NCI-H187 treated with DMSO at 0.1 percent for 48 hours (cell line): ENCODE data around the gene NKG7.
"Not testable (repeated sequence)": the region's sequence is repeated elsewhere in the genome, so short reads cannot be mapped to it uniquely, and the experiment has no call there.

ENCODE experiments used
- DNase-seq: peaks from one replicate; lab custom pipeline; 2025; lab: John Stamatoyannopoulos, UW

NKG7 gene, protein sequence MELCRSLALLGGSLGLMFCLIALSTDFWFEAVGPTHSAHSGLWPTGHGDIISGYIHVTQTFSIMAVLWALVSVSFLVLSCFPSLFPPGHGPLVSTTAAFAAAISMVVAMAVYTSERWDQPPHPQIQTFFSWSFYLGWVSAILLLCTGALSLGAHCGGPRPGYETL

DNA sequence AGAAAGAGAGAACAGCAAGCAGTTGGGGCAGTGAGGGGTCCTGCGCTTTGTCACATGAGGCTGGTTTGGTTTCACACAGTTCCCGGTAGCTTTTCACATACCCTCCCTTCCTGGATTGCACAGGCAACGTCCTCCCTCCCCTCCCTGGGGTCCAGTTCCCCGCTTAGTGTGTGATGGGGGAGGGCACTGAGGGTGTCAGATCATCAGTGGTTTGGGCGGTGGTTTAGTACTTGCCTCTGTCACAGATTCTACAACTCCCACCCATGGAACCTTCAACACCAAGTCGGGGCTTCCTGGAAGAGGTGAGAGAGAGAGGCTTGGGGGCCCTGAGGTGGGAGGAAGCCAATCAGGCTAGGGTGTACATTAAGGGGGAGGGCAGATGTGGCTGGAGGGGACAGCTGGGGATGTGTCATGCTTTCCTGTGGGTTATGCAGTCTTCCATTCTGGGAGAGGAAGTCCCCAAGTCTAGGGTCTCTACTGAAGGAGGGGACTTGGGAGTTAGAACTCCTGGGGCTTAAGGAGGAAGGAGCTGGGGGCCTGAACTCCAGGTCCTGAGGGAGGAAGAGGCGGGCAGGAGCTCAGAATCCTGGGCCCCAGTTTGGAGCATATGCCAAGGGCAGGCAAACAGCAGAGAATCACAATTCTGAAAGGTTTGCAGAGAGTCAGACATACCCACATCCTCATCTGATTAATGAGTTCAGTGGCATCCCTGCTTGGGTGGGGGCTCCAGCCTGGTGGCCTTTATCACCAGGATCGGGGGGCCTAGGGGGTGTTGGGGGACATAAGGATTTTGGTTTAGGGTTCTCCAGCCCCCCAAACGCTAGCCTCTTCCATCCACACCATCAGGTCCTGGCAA lies at the start of gene NKG7:
Gene NKG7 (minus strand): TSS at position 6 of the 856 bp plus-strand sequence. CDS start 119 bp downstream, outside the sequence.
- DNase-seq: no peak

DNA sequence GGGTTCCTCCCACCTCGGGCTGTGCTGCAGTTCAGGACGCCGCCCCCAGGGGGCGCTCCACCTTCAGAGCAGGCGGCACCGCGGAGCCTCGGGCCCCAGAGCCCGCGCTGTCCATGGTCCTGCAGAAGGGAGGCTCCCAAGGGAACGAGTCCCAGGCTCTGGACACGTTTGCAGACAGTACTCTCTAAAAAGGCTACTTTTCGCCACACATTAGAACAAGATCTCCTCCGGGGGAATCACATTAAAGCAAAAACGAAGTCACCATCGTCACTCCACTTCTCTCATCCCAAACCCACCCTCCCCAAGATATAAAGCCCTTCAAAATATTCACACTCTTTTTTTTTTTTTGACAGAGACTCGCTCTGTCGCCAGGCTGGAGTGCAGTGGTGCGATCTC lies 49.6 kb upstream of the NKG7 start:
- no peak for DNase-seq

DNA sequence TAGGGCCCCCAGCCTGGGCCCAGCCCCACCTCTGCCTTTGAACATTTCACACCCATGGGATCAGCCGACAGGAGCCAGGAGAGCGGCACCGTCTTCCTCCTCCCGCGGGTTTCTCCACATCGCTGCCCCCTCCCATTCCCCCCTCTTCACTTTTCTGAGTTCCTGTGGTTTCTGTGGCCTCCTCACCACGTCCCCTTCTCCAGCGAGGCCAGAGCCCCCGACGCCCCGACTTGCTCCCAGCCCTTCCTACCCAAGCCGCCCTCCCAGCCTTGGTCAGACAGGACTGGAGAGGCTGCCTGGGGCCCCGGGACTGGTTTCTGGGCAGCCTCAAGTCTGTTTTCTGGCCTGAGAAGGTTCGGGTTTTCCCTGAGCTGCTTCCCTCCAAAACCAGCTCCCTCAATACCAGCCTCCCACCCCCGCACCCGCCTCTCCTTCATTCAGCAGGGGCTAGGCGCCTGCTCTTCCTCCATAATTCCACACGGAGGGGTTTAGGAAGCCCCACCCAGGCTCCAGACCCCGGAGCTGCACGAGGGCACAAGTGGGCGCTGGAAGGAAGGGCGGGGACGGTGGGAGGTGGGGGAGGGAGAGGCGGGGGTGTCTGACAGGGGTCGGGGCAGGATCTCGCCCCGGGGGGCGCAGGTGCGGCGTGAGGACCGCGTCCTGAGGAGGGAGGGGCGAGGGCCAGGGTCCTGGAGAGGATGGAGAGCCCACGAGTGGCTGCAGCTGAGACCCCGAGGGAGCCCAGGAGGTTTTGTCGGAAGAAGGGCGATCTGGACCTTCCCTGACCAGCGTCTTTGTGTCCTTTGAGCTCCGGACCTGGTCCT lies 49.0 kb upstream of the NKG7 start:
- no peak for DNase-seq

DNA sequence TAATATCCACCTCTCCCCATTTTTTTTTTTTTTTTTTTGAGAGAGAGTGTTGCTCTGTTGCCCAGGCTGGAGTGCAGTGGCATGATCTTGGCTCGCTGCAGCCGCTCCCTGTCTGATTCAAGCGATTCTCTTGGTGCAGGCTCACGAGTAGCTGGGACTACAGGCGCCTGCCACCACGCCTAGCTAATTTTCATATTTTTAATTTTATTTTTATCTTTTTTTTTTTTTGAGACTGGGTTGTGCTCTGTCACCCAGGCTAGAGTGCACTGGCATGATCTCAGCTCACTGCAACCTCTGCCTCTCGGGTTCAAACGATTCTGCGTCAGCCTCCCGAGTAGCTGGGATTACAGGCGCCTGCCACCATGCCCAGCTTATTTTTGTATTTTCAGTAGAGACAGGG lies 48.1 kb upstream of the NKG7 start:
- not testable (repeated sequence) for DNase-seq

DNA sequence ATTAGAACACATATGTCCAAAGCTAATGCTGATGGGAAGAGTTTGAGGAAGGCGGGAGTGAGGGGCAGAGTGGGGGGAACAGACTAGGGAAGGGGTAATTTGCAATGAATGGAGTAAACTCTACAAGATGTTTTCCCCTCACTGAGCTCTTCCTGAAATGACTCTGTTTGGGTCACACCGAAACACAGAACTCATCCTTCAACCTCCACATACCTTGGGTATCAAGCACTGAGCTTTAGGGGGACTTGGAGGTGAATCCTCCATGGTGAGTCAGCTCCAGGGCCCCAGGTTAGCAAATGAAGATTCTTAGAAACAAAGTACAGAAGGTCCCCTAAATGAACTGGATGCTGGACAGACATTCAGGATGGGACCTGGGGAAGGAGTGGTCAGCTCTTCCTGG lies 46.3 kb upstream of the NKG7 start:
- no peak for DNase-seq

DNA sequence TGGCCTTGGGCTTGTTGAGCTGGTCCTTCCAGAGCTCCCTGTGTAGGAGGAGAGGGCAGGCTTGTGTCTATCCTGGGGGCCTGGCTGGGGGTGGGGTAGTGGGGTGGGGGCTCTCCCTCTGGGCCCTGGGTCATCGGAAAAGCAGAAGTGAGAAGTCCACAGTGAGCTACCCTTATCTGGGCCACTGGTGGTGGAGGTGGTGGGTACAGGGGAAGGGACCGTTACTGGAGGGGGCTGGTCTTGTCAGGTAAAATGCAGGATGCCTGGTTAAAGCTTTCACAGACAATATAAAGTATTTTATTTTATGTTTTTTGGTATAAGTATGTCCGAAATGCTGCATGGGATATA lies 45.3 kb upstream of the NKG7 start:
- DNase-seq: no peak

DNA sequence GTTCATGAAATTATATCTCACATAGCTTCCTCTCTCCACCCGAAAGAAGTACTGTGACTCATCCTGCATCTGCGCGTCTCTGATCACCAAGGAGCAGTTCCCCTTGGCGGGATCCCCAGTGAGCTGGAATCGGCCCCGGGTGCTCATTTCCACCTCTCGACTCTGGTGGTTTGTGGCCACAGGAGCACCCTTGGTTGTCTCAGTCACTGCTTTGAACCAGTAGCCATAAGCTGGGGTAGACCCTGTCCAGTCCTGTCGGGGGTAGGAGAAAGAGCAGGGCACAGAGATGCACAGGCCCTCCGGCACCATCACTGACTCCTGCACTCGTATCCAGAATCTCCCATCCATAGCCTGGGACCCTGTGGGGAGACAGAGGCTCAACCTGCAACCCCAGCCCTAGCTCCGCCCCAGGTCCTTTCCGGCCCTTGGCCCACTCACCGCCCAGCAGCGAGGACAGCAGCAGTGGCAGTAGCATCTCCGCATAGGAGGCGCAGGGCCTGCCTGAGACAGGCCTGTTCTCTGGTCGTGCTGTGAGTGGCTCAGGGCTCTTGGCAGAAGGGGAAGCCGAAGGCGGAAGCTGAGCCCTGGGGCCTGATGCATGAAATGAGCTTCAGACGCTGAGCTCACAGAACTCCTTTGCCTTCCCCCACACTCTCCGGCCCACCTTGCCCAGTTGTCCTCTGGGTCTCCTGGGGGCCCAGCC lies 44.8 kb upstream of the NKG7 start, which contains the start of gene SIGLEC10:
Gene SIGLEC10 (minus strand): TSS at position 536 of the 703 bp plus-strand sequence. CDS start 61 bp downstream, at position 475.
- DNase-seq: no peak

DNA sequence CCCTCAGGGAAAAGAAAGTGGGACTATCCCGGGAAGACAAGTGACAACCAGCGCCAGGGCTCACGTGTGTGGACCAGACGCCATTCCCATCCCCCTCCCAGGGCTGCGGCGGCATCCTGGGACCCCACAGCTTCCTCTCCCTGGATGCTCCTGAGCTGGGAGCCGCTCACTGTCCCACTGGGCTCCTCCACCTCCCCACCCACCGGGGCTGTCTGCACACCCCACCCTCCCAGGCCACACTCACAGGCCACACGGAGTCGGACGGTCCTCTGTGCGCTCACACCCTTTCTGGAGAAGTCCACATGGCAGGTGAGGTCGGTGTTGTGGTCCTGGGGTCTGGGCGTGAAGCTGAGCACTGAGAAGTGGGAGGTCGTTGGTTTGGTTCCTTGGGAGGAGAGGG lies 44.0 kb upstream of the NKG7 start:
- DNase-seq: not testable (repeated sequence)

DNA sequence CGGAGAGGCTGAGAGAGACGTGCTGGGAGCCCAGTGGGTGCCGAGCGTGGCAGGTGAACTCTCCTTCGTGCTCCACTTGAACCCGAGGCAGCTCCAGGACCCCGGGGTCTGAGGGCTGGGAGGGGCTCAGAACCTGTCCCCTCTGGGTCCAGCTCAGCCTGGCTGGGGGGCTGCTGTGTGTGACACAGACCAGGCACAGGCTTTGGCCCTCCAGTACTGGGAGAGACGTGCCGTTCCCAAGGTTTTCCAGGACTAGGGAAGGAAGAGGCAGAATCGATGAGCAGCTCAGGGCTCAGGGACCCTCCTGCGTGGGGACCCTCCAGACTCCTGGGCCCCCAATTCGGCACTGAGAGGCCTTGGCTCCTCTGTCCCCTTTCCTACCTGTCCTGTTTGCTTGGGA lies 42.7 kb upstream of the NKG7 start:
- DNase-seq: no peak

DNA sequence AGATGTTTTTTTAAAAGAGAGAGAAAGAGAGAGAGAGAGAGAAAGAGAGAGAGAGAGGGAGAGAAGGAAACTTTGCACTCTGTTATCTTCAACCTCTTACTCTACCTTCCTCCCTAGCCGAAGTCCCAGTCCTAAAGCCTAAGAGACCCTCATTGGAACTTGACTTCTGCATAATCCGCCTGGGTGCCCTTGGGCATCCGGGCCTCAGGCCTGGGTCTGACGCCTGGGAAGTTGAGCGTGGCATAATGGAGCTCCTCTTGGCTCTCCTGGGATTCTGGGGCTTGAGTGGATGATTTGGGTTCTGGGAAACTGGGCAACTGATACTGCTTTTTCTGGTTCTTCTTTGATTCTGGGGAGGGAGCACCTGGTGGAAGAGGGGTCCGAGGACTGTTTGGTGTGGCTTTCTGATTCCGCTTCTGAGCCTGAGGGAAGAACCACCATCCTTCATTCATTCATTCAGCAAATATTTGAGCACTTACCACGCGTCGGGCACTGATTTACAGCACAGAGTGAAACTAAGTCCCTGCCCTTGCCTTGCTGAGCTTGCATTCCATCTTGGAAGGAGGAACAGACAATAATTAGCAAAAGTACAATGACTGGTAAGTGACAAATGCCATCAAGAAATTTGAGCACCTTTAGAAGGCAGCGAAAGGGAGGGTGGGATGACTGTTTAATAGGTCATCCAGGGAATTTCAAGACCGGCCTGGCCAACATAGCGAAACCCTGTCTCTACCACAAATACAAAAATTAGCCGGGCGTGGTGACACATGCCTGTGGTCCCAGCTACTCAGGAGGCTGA lies 38.7 kb upstream of the NKG7 start:
- no peak for DNase-seq

DNA sequence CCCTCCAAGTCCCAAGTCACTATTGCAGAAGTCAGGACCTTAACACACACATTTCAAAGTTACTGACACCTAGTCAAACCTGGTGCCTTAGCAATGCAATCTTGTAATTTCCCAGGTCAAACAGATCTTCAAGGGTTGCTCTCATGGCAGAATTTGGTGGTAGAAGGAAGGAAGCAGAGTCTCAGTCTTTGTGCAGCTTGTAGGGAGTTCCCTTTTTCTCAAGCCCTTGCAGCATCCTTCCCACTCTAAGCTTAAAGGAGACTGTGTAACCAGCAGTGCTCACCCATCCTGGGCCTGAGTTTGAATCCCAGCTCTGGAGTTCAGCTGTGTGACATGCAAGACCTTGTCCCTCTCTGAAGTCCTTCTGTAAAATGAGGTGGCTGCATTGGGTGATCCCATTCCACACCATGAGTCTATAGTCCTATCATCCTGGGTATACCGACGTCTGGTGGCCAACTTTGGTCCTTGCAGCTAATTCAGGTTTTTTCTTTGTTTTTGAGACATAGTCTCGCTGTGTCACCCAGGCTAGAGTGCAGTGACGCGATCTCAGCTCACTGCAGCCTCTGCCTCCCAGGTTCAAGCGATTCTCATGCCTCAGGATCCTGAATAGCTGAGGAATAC lies 35.2 kb upstream of the NKG7 start:
- DNase-seq: no peak

DNA sequence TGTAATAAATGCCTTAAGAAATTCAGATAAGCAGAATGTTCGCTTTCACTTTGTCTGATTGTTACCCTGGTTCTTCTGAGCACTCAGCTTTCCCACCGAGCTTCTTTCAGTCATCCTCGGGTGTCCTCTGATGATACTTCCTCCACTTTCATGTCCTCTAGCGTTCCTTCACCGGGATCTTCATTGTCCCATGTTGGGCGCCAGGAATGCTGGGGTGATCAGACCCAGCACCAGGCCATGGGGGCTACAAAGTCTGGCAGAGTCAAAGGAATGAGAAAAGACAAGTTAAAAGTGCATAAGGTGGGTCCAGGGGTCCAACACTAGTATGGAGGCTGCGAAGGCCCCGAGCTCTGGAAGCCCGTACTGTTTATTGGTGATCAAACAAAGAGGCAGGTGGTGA lies 29.7 kb upstream of the NKG7 start:
- no peak for DNase-seq

DNA sequence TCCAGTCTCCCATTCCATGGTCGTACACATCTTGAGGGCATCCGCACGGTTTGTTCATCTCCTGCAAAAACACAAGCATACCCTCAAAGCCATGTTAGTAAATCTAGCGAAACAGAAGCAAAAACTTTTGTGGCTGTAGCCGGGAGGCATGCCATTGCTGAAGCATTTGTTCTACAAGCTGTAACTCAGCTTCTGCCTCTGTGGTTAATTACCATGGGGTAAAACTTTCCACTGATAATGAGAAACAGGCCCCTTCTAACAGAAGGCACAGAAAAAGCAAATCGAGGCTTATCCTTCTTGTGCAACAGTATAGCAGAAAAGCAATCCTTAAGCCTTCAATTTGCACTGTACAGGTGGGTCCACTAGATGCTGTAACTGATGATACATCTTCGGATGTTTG lies 27.5 kb upstream of the NKG7 start:
- not testable (repeated sequence) for DNase-seq

DNA sequence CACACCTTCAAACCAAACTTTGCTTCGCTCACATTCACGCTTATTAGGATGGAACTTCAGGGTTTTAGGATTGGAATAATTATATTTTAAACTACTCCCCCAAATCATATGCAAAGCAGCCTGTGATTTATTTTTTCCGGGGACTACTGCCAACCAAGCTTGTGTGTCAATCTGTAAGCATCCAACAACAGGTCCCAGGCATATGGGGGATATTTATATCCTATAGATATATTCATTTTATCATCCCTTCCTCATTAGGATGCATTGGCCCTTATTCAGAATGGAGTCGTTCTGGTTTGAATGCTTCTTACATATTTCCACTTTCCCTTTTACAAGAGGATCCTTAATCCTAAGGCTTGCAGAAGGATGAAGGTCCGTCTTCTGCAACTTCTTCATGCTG lies 26.8 kb upstream of the NKG7 start:
- no peak for DNase-seq

DNA sequence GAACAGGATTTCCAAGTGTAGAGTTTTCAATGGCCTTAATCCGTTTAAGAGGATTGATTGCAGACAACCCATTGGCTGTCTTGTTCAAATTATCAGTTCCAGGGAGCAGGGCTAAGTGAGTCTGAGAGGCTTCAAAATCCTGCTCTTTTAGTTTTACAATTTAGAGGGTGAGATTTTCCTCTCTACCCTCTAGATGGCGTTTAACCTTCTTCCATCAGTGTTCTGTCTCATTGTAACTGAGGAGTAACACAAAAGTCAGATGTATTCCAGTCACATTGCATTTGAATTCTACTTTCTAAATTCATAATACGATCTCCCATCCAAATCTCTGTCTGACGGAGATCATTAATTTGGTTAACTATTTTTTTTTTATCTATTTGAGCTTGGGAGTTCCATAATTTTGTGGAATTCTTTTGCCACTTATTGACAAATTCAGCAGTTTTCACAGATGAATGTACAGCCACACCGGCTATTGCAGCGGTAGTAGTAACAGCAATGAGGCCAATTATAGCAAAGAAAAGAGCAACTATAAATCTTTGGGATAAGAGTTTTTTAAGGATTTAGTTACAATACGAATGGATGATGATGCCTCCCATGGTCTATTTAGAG lies 25.7 kb upstream of the NKG7 start:
- no peak for DNase-seq

DNA sequence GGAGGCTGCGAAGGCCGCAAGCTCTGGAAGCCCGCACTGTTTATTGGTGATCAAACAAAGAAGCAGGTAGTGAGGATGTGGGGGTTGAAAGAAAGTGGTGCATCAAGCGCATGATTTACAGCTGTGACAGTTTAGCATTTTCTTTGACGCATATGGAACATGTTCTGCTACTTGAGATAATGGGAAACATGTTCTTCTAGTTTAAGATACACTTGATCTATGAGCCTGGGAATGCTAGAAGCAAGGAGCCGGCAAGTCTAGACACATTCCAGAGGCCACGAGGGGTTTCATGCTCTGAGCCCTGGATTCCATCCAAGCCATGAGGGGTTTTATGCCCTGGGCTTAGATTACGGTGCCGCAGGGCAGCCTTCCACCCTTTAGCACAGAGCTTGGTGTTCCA lies 25.0 kb upstream of the NKG7 start:
- DNase-seq: not testable (repeated sequence)

DNA sequence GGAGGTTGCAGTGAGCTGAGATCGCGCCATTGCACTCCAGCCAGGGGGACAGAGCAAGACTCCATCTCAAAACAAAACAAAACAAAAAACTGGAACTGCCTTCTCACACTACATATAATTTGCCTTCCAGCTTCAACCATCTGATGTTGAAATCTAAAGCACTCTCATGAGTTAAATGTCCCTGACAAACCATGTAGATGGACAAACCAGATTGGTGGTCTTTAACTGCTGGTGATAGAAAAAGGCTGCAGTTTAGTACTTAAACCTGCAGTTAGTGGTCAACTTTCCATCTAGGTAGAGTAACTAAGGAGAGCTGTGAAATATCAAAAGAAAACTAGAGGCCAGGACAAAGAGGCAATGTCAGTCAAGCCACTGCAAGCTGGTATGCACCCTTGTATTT lies 23.7 kb upstream of the NKG7 start:
- DNase-seq: no peak

DNA sequence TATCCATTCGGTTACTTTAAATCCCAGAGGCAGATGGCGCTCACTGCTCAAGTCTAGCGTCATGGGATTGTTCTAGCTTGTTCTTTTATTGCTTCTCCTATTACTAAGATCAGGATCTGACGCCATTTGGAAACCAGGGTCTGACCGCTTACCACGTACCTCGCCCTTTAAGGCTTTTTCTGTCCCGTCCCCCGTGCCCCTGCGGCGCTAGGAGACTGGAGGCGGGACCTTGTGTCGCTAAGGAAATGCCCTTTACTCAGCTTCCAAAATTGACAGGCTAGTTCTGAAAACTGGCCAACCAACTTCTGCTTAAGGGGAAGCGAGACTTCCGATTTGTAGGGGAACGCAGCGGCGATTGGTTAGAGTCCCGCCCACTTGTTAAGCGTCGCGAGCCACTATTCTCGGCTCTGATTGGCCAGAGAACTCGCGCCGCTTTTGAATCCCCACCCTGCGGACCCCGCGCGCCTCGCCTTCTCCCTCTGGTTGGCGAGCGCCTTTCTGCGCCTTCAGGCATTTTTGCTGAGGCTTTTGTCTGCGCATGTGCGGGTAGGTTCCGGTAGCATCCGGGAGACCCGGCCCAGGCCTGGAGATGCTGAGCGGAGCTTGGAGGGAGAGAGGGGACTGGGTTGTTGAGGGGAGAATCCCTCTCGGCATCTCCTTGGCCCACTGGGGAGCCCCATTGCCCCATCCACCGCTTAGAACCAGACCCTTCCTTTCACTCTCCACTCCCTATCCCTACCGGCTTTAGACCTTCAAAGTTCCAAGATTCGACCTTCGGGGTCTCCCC lies 21.8 kb upstream of the NKG7 start:
- DNase-seq: no peak

DNA sequence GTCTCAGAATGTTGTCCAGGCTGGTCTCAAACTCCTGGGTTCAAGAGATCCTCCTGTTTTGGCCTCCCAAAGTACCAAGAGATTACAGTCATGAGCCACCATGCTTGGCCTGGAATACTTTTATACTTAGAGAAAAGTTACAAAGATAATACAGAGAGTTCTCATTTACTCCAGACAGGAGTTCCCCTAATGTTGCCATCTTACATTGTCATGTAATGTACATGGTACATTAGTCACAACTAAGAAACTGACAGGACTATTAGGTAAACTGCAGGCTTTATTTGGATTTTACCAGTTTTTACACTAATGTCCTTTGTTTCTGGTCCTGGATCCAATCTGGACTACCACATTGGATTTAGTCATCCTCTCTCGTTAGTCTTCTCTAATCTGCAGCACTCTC lies 20.2 kb upstream of the NKG7 start:
- no peak for DNase-seq
